ENCODE measurements around the gene BMP6. TPM values are rescaled to one million over a fixed set of nuclear protein-coding genes. Genes with fewer than 3 reads are reported as not detected.

Gene BMP6
- total RNA-seq, 4 donors from 2014 or later = 4.8 to 8.8 (median 7.3) TPM

DNA sequence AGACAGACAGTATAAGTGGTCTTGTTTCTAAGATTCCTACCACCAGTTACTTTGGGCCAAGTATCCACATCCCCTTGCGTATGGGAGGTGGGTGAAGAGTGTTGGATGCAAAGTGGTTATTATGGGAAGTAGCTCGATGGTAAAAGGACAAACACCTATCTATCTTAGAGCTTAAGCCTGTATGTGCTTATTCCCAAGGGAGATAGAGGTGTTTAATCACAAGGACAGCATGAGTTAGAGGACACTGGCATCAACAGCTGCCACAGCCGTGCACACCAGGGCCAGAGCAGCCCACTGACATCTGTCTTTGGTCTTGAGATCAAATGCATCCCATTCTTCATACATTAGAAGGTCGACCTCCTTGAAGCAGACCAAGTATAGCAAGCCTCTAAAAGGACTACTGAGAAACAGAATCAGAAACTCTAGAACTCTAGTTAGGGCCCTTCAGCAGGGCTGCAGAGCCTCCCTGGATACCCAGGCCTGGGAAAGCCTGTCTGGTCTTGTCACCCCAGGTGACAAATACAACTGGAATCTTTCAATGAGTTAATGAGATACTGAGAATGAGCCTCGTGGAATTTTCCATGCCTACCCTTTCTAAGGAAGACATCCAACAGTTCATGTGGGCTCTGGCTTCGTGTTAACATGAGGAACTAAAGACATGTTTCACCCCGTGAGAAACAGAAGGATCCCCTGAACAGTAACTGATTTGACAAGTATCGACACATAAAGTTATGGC, 156.0 kb downstream of the BMP6 start:
- no peak for DNase-seq (ENCODE audit: low spot score in 2 of 2)
- Histone ChIP-seq H3K4me1 (no peaks in the 10 kb centered on the region), H3K36me3 (peaks cover 3 to 82% (median 12%) of the 10 kb centered on the region in 3 donors), H3K27ac (no peak overlapping the region), H3K27me3 (no peaks in the 10 kb centered on the region), H3K9me3 (no peaks in the 10 kb centered on the region), H3K4me3 (no peak overlapping the region)
- 86 to 91% methylated on average over 8 of the region's 8 CpGs for WGBS, 2 donors
- TF ChIP-seq EP300 (IDR thresholded peaks at IDR 0.05) (no peak), POLR2A (IDR thresholded peaks at IDR 0.05) (no peak), CTCF (IDR thresholded peaks at IDR 0.05) (no peak)

GRCh38 chr6:7882505-7883257, 156.8 kb downstream of the BMP6 start:
- 90 to 92% methylated on average over 19 of the region's 19 CpGs for WGBS, 2 donors
- no peak overlapping the region for H3K4me3 ChIP-seq
- H3K27me3 ChIP-seq = no peaks in the 10 kb centered on the region
- no peaks in the 10 kb centered on the region for H3K4me1 ChIP-seq
- H3K27ac ChIP-seq = no peak overlapping the region
- no peaks in the 10 kb centered on the region for H3K9me3 ChIP-seq
- no peak for TF ChIP-seq POLR2A (IDR thresholded peaks at IDR 0.05)
- no peak for TF ChIP-seq CTCF (IDR thresholded peaks at IDR 0.05)
- no peak for TF ChIP-seq EP300 (IDR thresholded peaks at IDR 0.05)
- DNase-seq (ENCODE audit: low spot score in 2 of 2) = no peak
- H3K36me3 ChIP-seq = peaks cover 3 to 89% (median 12%) of the 10 kb centered on the region in 3 donors

DNA sequence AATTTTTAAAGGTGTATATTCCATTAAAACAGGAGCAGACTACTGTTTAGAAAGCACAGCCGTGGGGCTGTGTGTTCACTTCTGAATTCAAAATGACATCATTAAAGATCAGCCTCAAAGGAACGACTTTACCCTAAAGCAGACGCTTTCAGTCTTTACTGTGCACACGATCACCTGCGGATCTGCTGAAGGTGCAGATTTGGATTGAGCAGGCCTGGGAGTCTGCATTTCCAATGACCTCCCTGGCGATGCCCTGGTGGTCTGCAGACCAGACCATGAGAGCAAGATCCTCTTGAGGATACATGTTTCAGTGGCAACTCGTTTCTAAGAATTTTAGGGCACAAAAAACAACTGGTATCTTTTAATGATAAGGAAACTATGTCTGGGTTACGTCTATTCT, 157.5 kb downstream of the BMP6 start:
- peaks cover 3 to 94% (median 13%) of the 10 kb centered on the region in 3 donors for H3K36me3 ChIP-seq
- no peak for DNase-seq (ENCODE audit: low spot score in 2 of 2)
- no peaks in the 10 kb centered on the region for H3K9me3 ChIP-seq
- no peak overlapping the region for H3K27ac ChIP-seq
- WGBS, 2 donors = 92 to 95% methylated on average over 8 of the region's 8 CpGs
- no peaks in the 10 kb centered on the region for H3K27me3 ChIP-seq
- no peaks in the 10 kb centered on the region for H3K4me1 ChIP-seq
- H3K4me3 ChIP-seq = no peak overlapping the region
- TF ChIP-seq EP300 (IDR thresholded peaks at IDR 0.05) = no peak
- TF ChIP-seq POLR2A (IDR thresholded peaks at IDR 0.05) = no peak
- TF ChIP-seq CTCF (IDR thresholded peaks at IDR 0.05) = no peak

DNA sequence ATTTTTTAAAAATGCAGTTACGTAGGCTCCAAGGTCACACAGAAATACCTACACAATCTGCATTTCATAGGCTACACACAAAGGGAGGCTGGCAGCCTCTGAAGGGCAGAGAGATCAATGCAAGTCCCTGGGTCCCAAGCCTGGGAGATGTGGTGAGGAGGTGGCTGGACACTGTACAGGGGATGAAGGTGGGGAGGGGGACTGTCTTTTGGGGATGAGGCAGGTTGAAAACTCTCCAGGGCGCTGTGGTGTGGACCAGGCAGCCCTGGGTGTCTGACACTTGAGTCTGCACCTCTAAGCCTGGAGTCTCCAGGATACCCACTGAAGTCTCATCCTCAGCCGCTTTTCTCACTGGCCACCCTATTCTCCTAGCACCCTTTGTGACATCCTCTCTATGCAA, 160.2 kb downstream of the BMP6 start:
- TF ChIP-seq CTCF (IDR thresholded peaks at IDR 0.05) = no peak
- TF ChIP-seq POLR2A (IDR thresholded peaks at IDR 0.05) = no peak
- no peak for TF ChIP-seq EP300 (IDR thresholded peaks at IDR 0.05)
- Histone ChIP-seq H3K4me1 (no peaks in the 10 kb centered on the region), H3K9me3 (no peaks in the 10 kb centered on the region), H3K27ac (no peak overlapping the region), H3K4me3 (no peak overlapping the region), H3K27me3 (no peaks in the 10 kb centered on the region), H3K36me3 (peaks cover 3 to 98% (median 26%) of the 10 kb centered on the region in 3 donors)
- WGBS, 2 donors = 94 to 99% methylated on average over 3 of the region's 3 CpGs
- DNase-seq (ENCODE audit: low spot score in 2 of 2) = no peak
